Stimulated activated CD4-positive, alpha-beta T cell treated with anti-CD3 and anti-CD28 coated beads, Interleukin-1b, Interleukin-23, amount 100 ng/mL, for 24 hours (primary cell): ENCODE measurements around the gene THOC5.
"Not testable (repeated sequence)": the region's sequence is repeated elsewhere in the genome, so short reads cannot be mapped to it uniquely, and the experiment has no call there.

Experiments
- DNase-seq, 4 experiments: peaks; one replicate each; pipeline ENCODE4 v3.0.0-alpha.2; 2020; ENCODE audit warnings: low read depth in 4 of 4, low spot score in 1 of 4

The THOC5 gene

GRCh38 chr22:29553351-29554224 lies at the start of gene THOC5:
TSS of gene THOC5 (minus strand) at chr22:29553757. CDS start at chr22:29549147, 4,610 bp downstream.
- peak; percentile 75 to 86 (median 82) for DNase-seq

GRCh38 chr22:29598684-29599020 lies 45.1 kb upstream of the THOC5 start:
- DNase-seq = no peak

GRCh38 chr22:29597871-29598683 lies 44.5 kb upstream of the THOC5 start:
- DNase-seq = not testable (repeated sequence)

GRCh38 chr22:29596408-29596807 lies 42.9 kb upstream of the THOC5 start:
- no peak for DNase-seq

- not testable (repeated sequence) for DNase-seq
Observed at GRCh38 chr22:29594447-29594846, 40.9 kb upstream of the THOC5 start.

GRCh38 chr22:29593923-29594322 lies 40.4 kb upstream of the THOC5 start:
- no peak for DNase-seq

GRCh38 chr22:29587938-29588699 lies 34.6 kb upstream of the THOC5 start:
- no peak for DNase-seq

- not testable (repeated sequence) for DNase-seq
Observed at GRCh38 chr22:29586193-29586705, 32.7 kb upstream of the THOC5 start.

- DNase-seq = no peak
Observed at GRCh38 chr22:29584975-29585374, 31.4 kb upstream of the THOC5 start.

GRCh38 chr22:29581799-29582198 lies 28.2 kb upstream of the THOC5 start:
- no peak for DNase-seq

GRCh38 chr22:29580200-29580810 lies 26.7 kb upstream of the THOC5 start:
- DNase-seq = no peak

- DNase-seq = no peak
Observed at GRCh38 chr22:29578462-29579200, 25.1 kb upstream of the THOC5 start.

GRCh38 chr22:29574762-29575450 lies 21.3 kb upstream of the THOC5 start:
- DNase-seq = no peak

- DNase-seq = no peak
Observed at GRCh38 chr22:29570912-29571549, 17.5 kb upstream of the THOC5 start.

- no peak for DNase-seq
Observed at GRCh38 chr22:29570456-29570855, 16.9 kb upstream of the THOC5 start.

- DNase-seq = no peak
Observed at GRCh38 chr22:29569011-29569678, 15.6 kb upstream of the THOC5 start.

GRCh38 chr22:29567338-29567737 lies 13.8 kb upstream of the THOC5 start:
- no peak for DNase-seq

- DNase-seq = not testable (repeated sequence)
Observed at GRCh38 chr22:29566513-29566912, 13.0 kb upstream of the THOC5 start.
